Ishikawa (cell line): ENCODE measurements around the gene RTN4RL1.

Source experiments
- CREB1 ChIP-seq: IDR thresholded peaks from 2 replicates; pipeline ENCODE4 v1.6.1; 2012; ENCODE audit warnings: low read depth
- NFIC ChIP-seq: IDR thresholded peaks from 2 replicates; pipeline ENCODE4 v1.6.1; 2012
- YY1 ChIP-seq: IDR thresholded peaks from 2 replicates; pipeline ENCODE4 v1.6.1; 2012; ENCODE audit warnings: low read depth
- TF ChIP-seq, protein P1 (sequence below): IDR thresholded peaks from 2 replicates; pipeline ENCODE4 v1.6.1; 2012; ENCODE audit warnings: low read depth, mild to moderate bottlenecking
- TF ChIP-seq, protein P2 (sequence below): IDR thresholded peaks from 2 replicates; pipeline ENCODE4 v1.6.1; 2012

DNA sequence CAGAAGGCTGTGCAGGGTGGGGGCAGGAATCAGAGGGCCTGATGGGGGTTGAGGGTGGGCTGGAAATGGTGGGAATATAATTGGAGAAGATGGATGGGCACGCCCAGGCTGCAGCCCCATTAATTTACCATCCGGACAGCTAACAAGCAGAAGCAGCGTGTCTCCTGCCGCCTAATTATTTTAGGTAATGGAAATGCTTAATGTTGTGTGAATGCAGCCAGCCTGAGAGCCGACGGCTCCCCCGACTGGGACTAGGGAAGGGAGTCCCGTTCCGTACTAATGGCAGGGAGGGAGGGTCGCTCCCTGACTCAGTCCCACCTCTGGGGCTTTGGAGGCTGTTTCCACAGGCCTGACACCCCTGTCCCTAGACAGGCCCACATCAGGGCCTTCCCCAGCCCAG lies 12.0 kb upstream of the RTN4RL1 start:
- TF ChIP-seq, protein P1, sequence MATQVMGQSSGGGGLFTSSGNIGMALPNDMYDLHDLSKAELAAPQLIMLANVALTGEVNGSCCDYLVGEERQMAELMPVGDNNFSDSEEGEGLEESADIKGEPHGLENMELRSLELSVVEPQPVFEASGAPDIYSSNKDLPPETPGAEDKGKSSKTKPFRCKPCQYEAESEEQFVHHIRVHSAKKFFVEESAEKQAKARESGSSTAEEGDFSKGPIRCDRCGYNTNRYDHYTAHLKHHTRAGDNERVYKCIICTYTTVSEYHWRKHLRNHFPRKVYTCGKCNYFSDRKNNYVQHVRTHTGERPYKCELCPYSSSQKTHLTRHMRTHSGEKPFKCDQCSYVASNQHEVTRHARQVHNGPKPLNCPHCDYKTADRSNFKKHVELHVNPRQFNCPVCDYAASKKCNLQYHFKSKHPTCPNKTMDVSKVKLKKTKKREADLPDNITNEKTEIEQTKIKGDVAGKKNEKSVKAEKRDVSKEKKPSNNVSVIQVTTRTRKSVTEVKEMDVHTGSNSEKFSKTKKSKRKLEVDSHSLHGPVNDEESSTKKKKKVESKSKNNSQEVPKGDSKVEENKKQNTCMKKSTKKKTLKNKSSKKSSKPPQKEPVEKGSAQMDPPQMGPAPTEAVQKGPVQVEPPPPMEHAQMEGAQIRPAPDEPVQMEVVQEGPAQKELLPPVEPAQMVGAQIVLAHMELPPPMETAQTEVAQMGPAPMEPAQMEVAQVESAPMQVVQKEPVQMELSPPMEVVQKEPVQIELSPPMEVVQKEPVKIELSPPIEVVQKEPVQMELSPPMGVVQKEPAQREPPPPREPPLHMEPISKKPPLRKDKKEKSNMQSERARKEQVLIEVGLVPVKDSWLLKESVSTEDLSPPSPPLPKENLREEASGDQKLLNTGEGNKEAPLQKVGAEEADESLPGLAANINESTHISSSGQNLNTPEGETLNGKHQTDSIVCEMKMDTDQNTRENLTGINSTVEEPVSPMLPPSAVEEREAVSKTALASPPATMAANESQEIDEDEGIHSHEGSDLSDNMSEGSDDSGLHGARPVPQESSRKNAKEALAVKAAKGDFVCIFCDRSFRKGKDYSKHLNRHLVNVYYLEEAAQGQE = no peak
- TF ChIP-seq, protein P2, sequence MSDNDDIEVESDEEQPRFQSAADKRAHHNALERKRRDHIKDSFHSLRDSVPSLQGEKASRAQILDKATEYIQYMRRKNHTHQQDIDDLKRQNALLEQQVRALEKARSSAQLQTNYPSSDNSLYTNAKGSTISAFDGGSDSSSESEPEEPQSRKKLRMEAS = no peak
- TF ChIP-seq CREB1 (no peak), YY1 (no peak), NFIC (no peak)
